ENCODE measurements around the gene ANKZF1. TPM values are rescaled to one million over a fixed set of nuclear protein-coding genes. Genes with fewer than 3 reads are reported as not detected.

Gene ANKZF1
- total RNA-seq, 1 donor from 2014 or later: 112 TPM

DNA sequence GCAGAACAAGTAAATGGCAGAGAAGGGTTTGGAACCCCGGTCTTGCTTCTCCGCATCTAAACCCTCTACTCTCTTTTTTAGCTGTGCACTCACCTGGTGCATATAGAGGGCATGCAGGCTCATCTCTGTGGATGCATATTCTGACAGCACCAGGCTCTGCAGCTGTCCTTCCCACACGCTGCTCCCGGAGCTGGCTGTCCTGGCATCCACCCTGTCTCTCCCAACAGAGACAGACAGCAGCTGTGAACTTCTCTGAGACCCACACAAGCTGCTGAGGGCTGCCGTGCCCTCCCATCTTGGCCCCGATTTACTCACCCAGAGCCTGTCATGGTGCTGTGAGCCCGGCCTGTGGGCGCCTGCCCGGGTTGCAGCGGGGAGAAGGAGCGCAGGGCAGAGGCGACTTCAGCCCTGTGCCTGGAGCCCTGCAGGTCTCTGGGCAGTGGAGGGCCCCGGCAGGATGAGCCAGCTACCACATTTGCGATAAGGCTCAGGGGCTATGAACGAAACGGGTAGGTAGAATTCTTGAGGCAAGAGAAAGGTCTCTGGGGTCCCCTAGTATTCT is 7.6 kb upstream of the ANKZF1 start:
- Mint-ChIP-seq H3K36me3 (ENCODE audit: low read depth) (peaks cover 47% of the 10 kb centered on the region), H3K27ac (no peak overlapping the region), H3K9me3 (no peaks in the 10 kb centered on the region), H3K4me3 (no peak overlapping the region), H3K4me1 (ENCODE audit: low read depth) (peaks cover 20% of the 10 kb centered on the region), H3K27me3 (ENCODE audit: insufficient read depth) (no peaks in the 10 kb centered on the region)
- DNase-seq (ENCODE audit: low spot score): no peak
- intact Hi-C loops (cut with micrococcal nuclease): no loop called here

DNA sequence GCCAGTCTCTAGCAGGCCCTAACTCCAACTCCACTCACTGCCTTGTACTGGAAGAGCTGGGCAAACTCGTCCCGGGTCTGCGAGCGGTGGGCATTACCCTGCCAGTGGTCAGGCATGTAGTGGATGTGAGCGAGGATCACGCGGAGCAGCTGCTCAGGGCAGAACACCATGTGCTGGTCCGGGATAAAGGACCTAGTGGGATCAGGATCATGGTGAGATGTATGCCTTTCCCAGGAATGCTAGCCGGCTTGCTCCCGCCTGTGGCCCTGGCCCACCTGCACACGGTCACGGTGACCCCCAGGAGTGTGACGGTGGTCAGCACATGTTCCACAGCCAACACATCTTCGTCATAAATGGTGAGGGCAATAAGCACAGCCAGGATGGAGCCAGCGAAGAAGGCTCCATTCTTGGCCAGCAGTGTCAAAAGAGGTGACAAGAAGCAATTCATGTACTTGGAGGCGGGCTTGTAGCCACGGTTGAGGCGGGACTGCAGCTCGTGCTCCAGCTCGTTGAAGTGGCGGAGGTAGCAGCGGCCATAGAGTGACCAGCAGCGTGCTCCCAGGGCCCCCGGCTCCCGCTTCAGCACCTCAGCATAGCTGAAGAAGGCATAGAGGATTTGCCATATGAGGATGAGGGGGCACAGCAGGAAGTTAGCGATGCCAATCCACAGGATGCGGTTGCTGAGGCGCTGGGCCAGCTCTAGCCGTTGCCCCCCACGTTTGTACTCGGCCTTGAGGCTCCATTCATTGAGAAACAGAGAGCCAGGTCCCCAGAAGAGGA is 5.6 kb upstream of the ANKZF1 start:
- Mint-ChIP-seq H3K9me3 (no peaks in the 10 kb centered on the region), H3K27me3 (ENCODE audit: insufficient read depth) (no peaks in the 10 kb centered on the region), H3K4me1 (ENCODE audit: low read depth) (peaks cover 25% of the 10 kb centered on the region), H3K4me3 (no peak overlapping the region), H3K36me3 (ENCODE audit: low read depth) (peaks cover 50% of the 10 kb centered on the region), H3K27ac (no peak overlapping the region)
- no peak for DNase-seq (ENCODE audit: low spot score)
- intact Hi-C loops (cut with micrococcal nuclease): no loop called here

DNA sequence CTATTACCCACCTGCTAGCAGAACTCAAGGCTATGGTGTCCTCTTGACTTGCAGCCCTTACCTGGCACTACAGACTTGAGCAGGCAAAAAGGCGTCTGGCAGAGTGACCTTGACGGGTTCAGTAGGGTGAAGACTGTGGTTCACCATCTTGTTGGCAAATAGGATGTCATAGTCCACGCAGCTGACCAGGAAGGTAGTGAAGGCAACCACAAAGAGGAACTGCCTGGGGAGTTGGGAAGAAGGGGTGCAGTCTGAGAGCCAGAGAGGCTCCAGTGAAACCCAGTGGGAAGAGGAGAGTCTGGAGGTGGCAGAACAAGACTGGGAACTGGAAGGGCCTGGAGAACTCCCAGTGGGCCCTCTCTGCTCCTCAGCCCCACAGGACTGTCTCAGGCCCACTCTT is 4.3 kb upstream of the ANKZF1 start:
- peaks cover 46% of the 10 kb centered on the region for H3K36me3 Mint-ChIP-seq (ENCODE audit: low read depth)
- no peaks in the 10 kb centered on the region for H3K9me3 Mint-ChIP-seq
- no peaks in the 10 kb centered on the region for H3K27me3 Mint-ChIP-seq (ENCODE audit: insufficient read depth)
- no peak overlapping the region for H3K27ac Mint-ChIP-seq
- peaks cover 18% of the 10 kb centered on the region for H3K4me1 Mint-ChIP-seq (ENCODE audit: low read depth)
- no peak for DNase-seq (ENCODE audit: low spot score)
- intact Hi-C loops (cut with micrococcal nuclease): no loop called here
- H3K4me3 Mint-ChIP-seq: no peak overlapping the region

DNA sequence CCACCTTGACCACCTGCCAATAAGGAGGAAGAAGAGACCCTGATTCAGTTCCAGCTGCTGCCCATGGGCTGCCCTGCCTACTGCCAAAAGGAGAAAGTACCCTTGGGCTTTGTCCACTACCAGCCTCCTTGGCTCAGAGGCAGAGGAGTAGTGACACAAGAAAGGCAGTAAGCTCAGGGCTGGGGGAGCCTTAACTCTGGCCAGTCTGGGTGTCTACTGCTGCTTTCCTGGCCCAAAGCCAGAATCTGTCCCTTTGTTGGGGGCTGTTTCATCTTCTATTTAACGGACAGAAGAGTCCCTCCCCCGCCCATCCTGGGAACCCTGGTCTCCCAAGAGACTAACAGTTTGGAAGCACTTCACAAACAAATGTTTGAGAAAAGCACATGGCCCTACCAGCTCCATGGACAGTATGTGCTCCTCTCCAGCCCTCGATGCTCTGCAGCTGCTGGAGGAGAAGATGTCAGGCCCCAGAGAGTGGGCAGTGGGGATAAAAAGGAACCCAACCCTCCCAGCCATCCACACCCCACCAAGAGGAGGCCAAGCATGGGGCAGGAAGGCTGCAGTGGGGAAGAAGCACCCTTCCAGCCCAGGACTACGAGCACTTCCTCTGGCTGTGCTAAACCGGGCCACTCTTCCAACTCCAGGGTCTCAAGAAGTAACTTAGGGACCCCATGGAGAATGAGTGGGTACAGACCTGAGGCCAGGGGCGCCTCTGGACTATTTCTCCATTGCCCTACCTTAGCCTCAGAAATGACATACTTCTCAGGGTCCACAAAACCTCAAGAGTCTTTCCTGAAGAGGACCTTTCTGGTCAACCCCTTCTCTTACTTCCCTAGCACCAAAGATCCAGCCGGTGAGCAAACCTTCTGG is 1.3 kb upstream of the ANKZF1 start:
- intact Hi-C loops (cut with micrococcal nuclease): loop anchor here (2.0 kb wide), 1 partner anchor 569 kb away; the partner anchor contains the start of genes BCS1L and ZNF142
- H3K27me3 Mint-ChIP-seq (ENCODE audit: insufficient read depth): no peaks in the 10 kb centered on the region
- no peaks in the 10 kb centered on the region for H3K9me3 Mint-ChIP-seq
- DNase-seq (ENCODE audit: low spot score): no peak
- peaks cover 37% of the 10 kb centered on the region for H3K4me1 Mint-ChIP-seq (ENCODE audit: low read depth)
- peak overlapping the region; percentile 89 for H3K4me3 Mint-ChIP-seq
- H3K36me3 Mint-ChIP-seq (ENCODE audit: low read depth): peaks cover 42% of the 10 kb centered on the region
- peak overlapping the region; percentile 68 for H3K27ac Mint-ChIP-seq

DNA sequence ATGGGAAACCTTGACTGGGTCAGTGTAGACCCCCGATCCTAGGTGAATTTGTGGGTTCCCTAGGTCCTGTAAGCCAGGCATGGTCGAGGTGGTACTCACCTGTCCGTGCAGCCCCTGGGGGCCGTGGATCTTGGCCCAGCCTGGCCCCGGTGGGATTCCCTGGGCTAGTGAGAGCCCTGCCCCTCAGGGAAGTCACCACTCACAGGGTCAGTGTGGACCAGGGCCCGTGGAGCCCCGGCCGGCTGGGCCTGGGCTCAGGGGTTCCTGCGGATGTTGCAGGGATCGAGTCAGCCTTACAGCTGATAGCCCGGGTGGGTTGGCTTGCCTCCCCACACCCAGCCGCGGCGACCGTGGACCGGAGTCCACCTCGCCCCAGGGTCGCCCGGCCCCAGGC is 698 bp upstream of the ANKZF1 start:
- H3K27me3 Mint-ChIP-seq (ENCODE audit: insufficient read depth): no peaks in the 10 kb centered on the region
- DNase-seq (ENCODE audit: low spot score): no peak
- no peaks in the 10 kb centered on the region for H3K9me3 Mint-ChIP-seq
- peak overlapping the region; percentile 89 for H3K4me3 Mint-ChIP-seq
- peak overlapping the region; percentile 68 for H3K27ac Mint-ChIP-seq
- intact Hi-C loops (cut with micrococcal nuclease): loop anchor here (1.0 to 2.0 kb wide), 11 partner anchors 11 to 570 kb away; partner anchors contain the start of genes ABCB6, BCS1L, DNAJB2 and GLB1L
- peaks cover 42% of the 10 kb centered on the region for H3K4me1 Mint-ChIP-seq (ENCODE audit: low read depth)
- peaks cover 42% of the 10 kb centered on the region for H3K36me3 Mint-ChIP-seq (ENCODE audit: low read depth)

DNA sequence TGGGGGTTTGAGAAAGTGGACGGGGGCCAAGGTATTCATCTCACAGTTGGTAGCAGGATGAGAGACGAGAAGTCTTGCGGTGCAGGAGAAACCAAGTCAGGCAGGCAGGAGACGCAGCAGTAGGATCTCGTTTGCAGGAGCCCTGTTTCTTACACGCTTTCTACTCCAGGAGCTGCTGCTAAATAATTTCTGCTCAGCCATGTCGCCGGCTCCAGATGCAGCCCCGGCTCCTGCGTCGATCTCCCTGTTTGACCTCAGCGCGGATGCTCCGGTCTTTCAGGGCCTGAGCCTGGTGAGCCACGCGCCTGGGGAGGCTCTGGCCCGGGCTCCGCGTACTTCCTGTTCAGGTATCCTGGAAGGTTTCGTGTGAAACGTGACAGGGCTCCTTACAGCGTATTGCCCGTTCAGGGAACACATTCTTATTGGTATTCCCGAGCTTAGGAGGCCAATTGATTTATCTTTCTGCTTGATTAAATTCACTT is 494 bp downstream of the ANKZF1 start:
- Mint-ChIP-seq H3K4me3 (peak overlapping the region; percentile 97), H3K9me3 (no peaks in the 10 kb centered on the region), H3K36me3 (ENCODE audit: low read depth) (peaks cover 40% of the 10 kb centered on the region), H3K27ac (peak overlapping the region; percentile 99), H3K4me1 (ENCODE audit: low read depth) (peaks cover 51% of the 10 kb centered on the region), H3K27me3 (ENCODE audit: insufficient read depth) (no peaks in the 10 kb centered on the region)
- DNase-seq (ENCODE audit: low spot score): peak; percentile 46
- intact Hi-C loops (cut with micrococcal nuclease): no loop called here

DNA sequence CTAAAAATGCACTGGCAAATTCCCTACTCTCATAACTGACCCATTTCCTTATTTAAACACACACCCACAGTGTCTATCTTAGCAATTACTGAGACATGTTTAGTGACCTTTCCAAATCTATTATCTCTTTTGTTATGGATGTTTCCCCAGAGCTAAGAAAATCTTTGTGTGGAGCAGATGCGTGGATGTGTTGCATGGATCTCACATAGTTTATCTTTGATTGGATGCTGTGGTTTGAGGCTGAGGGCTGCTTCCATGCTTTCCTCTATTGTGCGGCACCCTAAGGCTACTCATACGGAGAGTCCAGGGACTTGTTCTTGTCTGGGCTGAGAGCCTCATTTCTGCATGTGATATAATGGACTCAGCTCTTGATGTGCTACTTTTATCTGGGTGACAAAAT is 4.7 kb downstream of the ANKZF1 start:
- Mint-ChIP-seq H3K36me3 (ENCODE audit: low read depth) (peaks cover 52% of the 10 kb centered on the region), H3K27ac (no peak overlapping the region), H3K9me3 (no peaks in the 10 kb centered on the region), H3K27me3 (ENCODE audit: insufficient read depth) (no peaks in the 10 kb centered on the region), H3K4me3 (no peak overlapping the region), H3K4me1 (ENCODE audit: low read depth) (peaks cover 39% of the 10 kb centered on the region)
- intact Hi-C loops (cut with micrococcal nuclease): no loop called here
- no peak for DNase-seq (ENCODE audit: low spot score)

DNA sequence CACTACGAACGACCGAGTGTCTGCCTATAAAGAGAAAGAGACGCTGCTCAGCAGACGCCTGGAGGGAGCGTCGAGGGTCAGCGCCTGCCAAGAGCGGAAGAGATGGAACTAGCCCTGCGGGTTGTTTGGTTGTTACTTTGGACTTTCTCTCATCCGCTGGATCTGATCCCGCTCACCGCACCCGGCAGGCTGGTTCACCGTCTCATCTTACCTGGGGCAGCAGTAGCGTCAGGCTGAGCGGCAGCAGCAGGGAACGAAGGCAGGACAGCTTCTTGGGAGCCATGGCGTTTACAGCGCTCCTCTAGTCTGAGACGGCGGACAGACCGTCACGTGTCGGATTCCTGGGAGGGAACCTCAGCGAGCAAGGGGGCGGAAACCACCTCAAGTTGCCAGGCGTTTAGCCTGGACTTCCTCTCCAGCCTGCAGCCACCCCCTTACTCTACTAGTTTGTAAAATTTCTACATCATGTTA is 13.7 kb downstream of the ANKZF1 start:
- no peak for DNase-seq (ENCODE audit: low spot score)
- Mint-ChIP-seq H3K9me3 (no peaks in the 10 kb centered on the region), H3K27me3 (ENCODE audit: insufficient read depth) (no peaks in the 10 kb centered on the region), H3K4me3 (peak overlapping the region; percentile 50), H3K27ac (peak overlapping the region; percentile 52), H3K4me1 (ENCODE audit: low read depth) (peaks cover 37% of the 10 kb centered on the region), H3K36me3 (ENCODE audit: low read depth) (peaks cover 6% of the 10 kb centered on the region)
- intact Hi-C loops (cut with micrococcal nuclease): loop anchor here (10.0 kb wide), 1 partner anchor 529 kb away; the partner anchor contains the start of gene TTLL4

DNA sequence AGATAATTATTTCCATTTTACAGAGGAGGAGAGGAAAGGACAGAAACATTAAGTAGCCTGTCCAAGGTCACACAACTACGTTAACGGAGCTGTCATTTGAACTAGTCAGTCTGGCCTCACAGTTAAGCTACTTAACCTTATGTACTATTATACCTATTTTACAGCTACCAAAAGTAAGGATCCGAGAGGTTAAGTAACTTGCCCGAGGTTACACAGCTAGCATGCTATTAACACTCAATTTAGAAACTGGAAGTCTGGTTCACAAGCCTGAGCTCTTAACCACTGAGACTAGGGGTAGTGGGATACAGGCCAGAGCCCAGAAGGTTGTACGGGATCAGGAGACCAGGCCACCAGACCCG is 15.2 kb downstream of the ANKZF1 start:
- intact Hi-C loops (cut with micrococcal nuclease): loop anchor here (1.0 to 10.0 kb wide), 9 partner anchors 9 to 530 kb away; partner anchors contain the start of genes ANKZF1, ATG9A, DNAJB2 and NHEJ1
- Mint-ChIP-seq H3K27ac (peak overlapping the region; percentile 99), H3K4me3 (peak overlapping the region; percentile 99), H3K9me3 (no peaks in the 10 kb centered on the region), H3K36me3 (ENCODE audit: low read depth) (peaks cover 16% of the 10 kb centered on the region), H3K27me3 (ENCODE audit: insufficient read depth) (no peaks in the 10 kb centered on the region), H3K4me1 (ENCODE audit: low read depth) (peaks cover 51% of the 10 kb centered on the region)
- DNase-seq (ENCODE audit: low spot score): no peak

DNA sequence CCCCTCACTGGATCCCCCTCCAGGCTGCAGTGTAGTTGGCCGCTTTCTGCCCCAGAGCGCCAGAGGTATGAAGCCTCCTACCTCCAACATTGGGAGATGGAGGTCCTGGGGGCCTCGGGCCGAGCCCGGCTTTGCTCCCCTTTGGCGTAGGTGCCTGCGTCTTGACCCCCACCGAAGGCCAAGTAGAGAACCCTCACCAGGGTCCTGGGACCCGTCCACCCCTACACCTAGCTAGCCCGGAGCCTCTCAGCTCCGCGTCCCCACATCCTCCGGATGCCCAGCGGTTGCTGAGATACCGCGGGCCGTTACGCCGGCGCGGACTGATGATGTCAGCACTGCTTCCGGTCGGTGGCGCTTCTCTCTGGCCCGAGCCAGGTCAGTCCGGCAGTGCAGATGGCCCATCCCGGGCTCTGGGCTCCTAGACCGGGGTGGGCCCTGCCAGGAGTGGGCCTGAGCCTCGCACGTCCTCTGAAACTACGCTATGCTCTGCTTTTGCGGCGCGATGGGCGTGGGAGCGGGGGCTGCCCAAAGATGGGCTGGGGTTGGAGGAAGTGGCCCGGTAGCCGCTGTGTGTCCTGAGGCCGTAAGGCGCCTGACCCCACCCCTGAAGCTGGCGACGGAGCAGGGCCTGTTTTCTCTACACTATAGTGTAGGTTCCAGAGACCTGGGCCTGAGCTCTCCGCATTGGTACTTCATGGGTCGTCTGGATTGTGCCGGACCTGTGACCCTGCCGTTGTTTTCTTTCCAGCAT is 15.7 kb downstream of the ANKZF1 start, which contains the start of the genes GLB1L and STK16:
GLB1L (minus strand) TSS at position 297 of the 751 bp plus-strand sequence. CDS start 1,871 bp downstream, outside the sequence.
STK16 (plus strand) TSS at position 332 of the 751 bp plus-strand sequence. CDS start 521 bp downstream, outside the sequence.
- peak within 1 kb of the TSS; percentile 99 for H3K27ac Mint-ChIP-seq
- peaks cover 21% of the 10 kb centered on the region for H3K36me3 Mint-ChIP-seq (ENCODE audit: low read depth)
- no peaks in the 10 kb centered on the region for H3K27me3 Mint-ChIP-seq (ENCODE audit: insufficient read depth)
- peaks cover 57% of the 10 kb centered on the region for H3K4me1 Mint-ChIP-seq (ENCODE audit: low read depth)
- no peaks in the 10 kb centered on the region for H3K9me3 Mint-ChIP-seq
- intact Hi-C loops (cut with micrococcal nuclease): loop anchor here (1.0 to 10.0 kb wide), 9 partner anchors 8 to 531 kb away; partner anchors contain the start of genes ANKZF1, ATG9A, DNAJB2 and NHEJ1
- H3K4me3 Mint-ChIP-seq: peak within 1 kb of the TSS; percentile 99
- peak; percentile 89 for DNase-seq (ENCODE audit: low spot score)

DNA sequence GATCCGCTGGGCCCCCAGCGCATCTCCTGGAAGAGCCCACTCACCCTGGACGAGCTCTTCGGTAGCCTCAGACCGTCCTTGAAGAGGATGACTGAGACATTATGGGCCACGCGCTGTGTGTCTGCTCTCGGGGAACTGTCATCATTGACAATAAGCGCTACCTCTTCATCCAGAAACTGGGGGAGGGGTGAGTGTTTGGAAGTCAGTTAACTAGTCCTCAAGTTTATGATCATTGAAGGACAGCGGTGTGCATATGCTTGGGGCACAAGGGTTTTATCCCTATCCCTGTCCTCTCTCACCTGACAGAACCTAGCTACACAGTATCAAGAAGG is 16.3 kb downstream of the ANKZF1 start:
- H3K4me1 Mint-ChIP-seq (ENCODE audit: low read depth): peaks cover 62% of the 10 kb centered on the region
- H3K27me3 Mint-ChIP-seq (ENCODE audit: insufficient read depth): no peaks in the 10 kb centered on the region
- intact Hi-C loops (cut with micrococcal nuclease): loop anchor here (1.0 to 10.0 kb wide), 9 partner anchors 7 to 531 kb away; partner anchors contain the start of genes ANKZF1, ATG9A, DNAJB2 and NHEJ1
- peaks cover 26% of the 10 kb centered on the region for H3K36me3 Mint-ChIP-seq (ENCODE audit: low read depth)
- H3K9me3 Mint-ChIP-seq: no peaks in the 10 kb centered on the region
- peak overlapping the region; percentile 99 for H3K4me3 Mint-ChIP-seq
- no peak for DNase-seq (ENCODE audit: low spot score)
- H3K27ac Mint-ChIP-seq: peak overlapping the region; percentile 99
